HS-27A (cell line): ENCODE results near the gene MTX3.

Experiments
- DNase-seq: peaks from one replicate; pipeline ENCODE4 v3.0.0-alpha.2; 2012; ENCODE audit warnings: low read depth, missing footprints

MTX3 gene

DNA sequence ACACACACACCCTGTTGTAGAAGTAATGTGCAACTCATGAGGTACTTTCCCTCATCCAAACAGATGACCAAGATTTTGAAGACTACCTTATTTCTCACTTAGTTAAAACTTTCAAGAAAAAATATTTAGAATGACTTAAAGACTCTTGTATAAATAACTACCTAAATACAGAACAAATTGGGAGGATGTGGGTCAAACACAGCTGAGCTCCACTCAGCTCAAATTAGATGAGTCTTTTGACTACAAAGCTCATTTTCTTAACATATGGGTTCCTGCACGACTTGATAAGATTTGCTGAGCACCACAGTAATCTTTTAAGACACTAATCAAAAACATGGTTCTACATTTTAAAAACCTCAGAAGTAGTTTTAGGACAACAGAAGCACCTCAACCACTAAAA is 8.9 kb downstream of the MTX3 start:
- DNase-seq: no peak

- no peak for DNase-seq
Observed at GRCh38 chr5:79976759-79977515, 14.1 kb downstream of the MTX3 start.

GRCh38 chr5:79975422-79975821 is 15.6 kb downstream of the MTX3 start:
- no peak for DNase-seq

GRCh38 chr5:79974886-79975285 is 16.2 kb downstream of the MTX3 start:
- no peak for DNase-seq

- DNase-seq: no peak
Observed at GRCh38 chr5:79973996-79974395, 17.1 kb downstream of the MTX3 start.

DNA sequence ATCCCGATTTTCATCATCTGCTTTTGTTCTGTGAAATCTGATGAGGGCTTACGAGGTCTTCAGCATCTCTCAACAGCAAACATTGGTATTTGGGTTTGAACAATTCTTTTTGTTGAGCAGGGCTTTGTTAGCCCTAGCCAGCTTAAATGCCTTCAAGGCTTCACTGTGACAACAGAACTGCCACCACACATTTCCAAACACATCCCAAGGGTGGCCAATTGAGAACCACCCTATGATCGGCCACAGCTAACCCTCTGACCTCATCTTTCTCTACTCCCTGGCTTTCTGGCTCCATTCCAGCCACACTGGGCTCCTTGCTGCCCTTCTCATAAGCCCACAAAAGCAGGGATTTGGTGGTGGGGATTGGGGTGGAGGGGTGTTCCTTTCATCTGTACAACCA is 17.6 kb downstream of the MTX3 start:
- no peak for DNase-seq

DNA sequence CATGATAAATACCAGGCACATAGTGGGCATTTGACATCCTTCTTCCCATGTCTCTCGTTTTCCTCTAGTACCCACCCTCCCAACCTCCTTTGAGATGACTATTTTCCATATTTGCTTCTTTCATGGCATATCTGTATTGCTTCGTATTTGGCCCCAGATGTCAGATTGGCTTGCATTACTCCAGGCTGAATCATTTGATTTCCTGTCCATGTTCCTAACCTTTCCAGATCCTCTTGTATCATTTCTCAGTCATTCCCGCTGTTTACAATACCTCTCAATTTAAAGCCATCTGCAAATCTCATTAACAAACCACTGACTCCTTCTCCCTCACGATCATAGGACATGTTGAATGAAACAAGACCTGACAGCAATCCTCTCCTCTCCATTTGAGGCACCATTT is 19.9 kb downstream of the MTX3 start:
- no peak for DNase-seq

- DNase-seq: no peak
Observed at GRCh38 chr5:79966448-79966847, 24.6 kb downstream of the MTX3 start.

DNA sequence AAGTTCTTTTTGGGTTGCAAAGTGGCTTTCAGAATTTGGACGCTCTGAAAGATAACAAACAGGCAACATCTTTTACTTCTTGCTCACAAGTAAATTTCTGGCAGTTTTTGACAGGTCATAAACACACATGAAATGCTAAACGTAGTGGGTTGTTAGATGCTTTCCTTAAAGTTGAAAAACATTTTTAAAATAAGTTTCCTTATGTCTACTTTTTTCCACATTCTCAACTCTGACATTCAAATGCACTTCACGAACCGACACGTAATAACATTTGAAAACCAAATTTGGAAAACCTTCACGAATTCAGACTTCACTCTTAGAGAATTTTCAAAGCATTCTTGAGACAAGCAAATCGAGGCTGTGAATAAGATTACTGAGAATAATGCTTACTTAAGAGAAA is 26.9 kb downstream of the MTX3 start:
- DNase-seq: no peak

GRCh38 chr5:79963261-79964061 is 27.6 kb downstream of the MTX3 start:
- DNase-seq: no peak

DNA sequence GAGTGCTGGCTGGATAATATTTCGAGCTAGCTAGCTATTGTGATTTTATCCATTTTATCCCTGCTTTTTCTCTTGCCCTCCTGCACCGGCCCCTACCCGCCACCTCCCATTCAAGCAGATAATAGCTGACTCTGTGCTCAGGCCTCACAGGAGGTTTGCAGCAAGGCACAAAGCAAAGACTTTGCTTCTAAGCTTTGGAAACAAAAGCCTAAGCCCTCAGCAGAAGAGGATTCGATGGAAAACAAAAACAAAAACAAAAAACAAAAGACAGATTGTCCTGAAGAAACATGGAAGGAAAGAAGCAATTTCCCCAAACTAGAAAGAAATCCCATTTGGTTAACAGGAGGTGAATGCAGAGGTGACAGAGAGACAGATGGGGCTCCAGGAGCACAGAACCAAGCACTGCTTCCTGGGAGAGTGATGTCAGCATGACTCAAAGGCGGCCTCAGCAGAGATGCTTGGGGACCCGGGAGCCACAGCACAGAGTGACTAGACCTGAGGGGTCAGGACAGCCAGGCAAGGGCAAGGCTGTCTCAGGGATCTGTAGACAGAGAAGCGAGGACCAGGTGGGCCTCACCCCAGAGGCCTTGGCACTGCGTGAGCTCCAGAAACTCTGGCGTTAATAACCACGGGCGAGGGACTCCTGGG is 28.4 kb downstream of the MTX3 start:
- DNase-seq: no peak

DNA sequence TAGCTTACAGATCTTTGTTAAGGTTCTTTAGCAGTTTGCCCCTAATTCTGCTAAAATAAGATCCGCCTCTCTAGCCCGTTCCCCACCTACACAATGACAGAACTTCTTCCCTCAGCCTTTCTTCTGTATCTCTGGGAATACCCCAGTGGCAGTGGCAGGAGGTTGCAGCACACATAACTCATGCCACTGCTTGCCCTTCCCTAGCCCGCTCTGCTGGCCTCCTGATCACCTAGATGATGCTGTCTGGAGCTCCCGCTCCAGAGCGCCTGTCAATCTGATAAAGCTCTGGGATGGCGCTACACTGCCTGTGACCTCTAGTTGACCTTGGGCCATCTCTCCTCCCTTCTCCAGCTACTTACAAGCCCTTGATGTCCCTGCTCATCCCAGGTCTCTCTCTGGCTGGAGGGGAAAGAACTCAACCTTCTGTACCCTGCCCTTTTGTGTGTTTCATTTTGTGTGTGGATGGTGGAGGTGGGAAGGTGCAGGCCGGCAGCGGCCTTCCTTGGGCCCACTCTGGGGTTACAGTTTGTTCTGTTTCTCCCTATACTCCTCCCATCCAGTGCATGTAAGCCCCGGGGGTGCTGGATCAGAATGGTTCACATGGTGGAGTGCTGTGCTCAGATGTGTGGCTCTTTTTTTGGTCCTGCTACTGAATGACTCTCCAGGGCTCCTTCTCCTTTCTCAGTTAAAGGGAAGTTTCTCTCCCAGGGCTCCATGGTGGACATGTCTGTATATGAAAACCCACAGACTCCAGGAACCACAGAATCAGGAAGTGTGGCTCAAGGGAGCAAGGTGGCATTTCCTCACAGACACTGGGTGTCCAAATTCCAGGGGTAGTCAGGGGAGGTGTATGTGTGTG is 29.1 kb downstream of the MTX3 start:
- DNase-seq: no peak

DNA sequence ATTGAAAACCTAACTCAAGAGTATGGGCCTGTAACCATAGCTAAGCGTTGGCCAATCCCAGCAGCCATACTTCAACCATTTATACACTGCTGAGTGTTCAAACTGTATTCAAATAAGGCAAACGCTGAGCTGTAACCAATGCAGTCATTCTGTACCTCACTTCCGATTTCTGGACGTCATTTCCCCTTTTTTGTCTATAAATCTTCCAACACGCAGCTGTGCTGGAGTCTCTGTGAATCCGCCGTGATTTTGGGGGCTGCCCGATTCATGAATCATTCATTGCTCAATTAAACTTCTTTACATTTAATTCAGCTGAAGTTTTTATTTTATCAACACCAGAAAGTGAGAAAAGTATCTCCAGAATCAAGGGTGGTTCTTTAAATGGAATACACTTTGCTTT is 31.7 kb downstream of the MTX3 start:
- DNase-seq: no peak

DNA sequence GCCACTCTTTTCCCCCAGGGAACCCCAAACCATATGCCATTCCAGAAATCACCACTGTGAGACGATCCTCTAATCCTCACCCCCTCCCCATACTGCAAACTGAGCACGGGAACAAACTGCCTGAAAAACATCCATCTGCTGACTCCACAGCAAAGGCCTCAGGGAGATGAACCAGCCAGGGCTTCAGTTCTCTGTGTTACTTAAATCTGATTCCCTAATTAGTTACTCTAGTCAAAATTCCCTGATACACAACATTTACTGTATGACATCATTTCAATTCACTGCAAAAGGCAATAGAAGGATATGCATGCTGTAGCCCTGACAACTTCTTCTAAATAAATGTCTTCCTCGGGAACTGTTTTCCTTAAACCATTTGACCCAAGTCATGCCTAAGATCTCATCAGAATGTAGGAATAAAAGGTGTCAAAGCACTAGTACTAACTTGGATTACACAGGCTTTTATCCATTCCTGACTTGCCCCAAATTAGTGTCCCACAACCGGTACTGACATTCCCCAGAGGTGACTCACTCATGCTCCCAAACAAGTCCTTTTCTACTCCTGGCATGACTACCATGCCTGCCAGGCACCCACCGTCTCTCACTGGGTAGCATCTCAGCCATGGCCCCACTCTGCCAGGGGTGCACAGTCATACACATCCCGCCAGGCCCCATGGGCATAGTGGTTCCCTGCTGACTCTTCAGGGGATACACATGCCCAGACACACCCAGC is 35.0 kb downstream of the MTX3 start:
- DNase-seq: peak; percentile 53

- no peak for DNase-seq
Observed at GRCh38 chr5:79955356-79955895, 35.6 kb downstream of the MTX3 start.

GRCh38 chr5:79954620-79955019 is 36.4 kb downstream of the MTX3 start:
- DNase-seq: no peak

DNA sequence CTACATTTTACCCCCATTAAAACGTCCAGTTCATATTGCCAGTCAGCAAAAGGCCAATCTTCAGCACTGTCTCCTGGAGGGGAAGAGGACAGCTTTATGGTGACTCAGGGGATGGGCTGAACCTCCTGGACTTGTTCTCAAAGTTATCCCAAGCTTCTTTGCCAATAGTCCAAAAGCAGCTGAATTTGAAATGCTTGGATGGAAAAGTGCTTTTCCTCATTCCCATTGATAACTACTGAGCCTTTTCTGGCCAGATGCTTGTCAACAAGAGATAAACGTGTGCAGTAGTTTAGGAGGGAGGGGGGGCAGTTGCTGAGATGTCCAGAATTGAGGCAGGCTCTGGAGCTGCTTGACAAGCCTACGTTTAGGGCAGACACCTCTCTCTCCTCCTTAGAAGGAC is 43.5 kb downstream of the MTX3 start:
- no peak for DNase-seq

DNA sequence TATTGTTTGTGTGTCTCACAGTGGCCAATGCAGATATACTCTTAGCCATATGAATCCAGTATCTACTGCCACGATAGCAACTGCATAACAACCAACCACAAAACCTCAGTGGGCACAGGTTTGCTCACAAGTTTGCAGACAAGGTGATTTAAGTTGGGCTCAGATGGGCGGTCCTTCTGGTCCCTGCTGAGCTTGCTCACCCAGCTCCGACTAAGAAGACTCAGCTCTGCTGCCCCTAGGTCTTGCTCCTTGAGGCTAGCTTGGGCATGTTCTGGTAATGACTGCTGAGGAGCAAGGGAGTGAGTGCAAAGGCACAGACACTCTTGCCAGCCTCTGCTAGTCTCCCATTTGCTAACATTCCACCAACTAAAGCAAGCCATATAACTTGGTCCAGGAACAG is 52.6 kb downstream of the MTX3 start:
- DNase-seq: no peak

DNA sequence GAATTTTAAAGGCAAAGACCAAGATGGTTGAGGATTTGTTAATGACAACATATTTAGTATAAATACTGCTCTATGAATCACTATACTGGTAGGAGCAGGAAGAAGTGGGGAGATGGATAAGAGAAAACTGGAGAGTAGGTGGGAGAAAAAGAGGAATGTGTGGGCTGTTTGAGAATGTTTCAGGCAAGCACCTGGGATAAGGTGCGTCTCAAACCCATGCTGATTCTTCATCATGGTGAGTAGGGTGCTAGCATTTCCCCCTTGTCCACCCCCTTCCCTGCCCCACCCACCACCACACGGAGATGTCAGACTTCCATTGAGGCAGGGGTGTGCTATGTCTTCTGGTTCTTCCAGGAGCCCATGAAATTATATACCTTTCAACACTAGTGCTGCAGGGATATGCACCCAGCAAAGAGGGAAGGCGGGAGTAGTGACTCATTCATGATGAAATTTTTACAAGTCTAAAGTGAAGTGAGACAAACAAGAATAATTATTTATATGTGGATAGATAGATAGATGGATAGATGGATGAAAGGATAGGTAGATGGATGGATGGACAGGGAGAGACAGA is 54.3 kb downstream of the MTX3 start:
- no peak for DNase-seq

GRCh38 chr5:79936002-79936645 is 54.9 kb downstream of the MTX3 start:
- no peak for DNase-seq
